Activated naive CD4-positive, alpha-beta T cell treated with anti-CD3 and anti-CD28 coated beads, Interleukin-2, amount 50 U/mL, for 24 hours (primary cell): ENCODE measurements around the gene ESPNL.

Source experiments
- H3K27ac Mint-ChIP-seq: one replicate; pipeline ENCODE4 v1.8.0; 2021; ENCODE audit warnings: mild to moderate bottlenecking, mixed read lengths
- H3K27me3 Mint-ChIP-seq: one replicate; pipeline ENCODE4 v1.8.0; 2021; ENCODE audit warnings: mixed read lengths
- H3K36me3 Mint-ChIP-seq: one replicate; pipeline ENCODE4 v1.8.0; 2021; ENCODE audit warnings: mixed read lengths
- H3K4me1 Mint-ChIP-seq: one replicate; pipeline ENCODE4 v1.8.0; 2021; ENCODE audit warnings: mixed read lengths
- H3K4me3 Mint-ChIP-seq: one replicate; pipeline ENCODE4 v1.8.0; 2021; ENCODE audit warnings: mild to moderate bottlenecking, mixed read lengths
- H3K9me3 Mint-ChIP-seq: one replicate; pipeline ENCODE4 v1.8.0; 2021; ENCODE audit warnings: mixed read lengths

Gene ESPNL

DNA sequence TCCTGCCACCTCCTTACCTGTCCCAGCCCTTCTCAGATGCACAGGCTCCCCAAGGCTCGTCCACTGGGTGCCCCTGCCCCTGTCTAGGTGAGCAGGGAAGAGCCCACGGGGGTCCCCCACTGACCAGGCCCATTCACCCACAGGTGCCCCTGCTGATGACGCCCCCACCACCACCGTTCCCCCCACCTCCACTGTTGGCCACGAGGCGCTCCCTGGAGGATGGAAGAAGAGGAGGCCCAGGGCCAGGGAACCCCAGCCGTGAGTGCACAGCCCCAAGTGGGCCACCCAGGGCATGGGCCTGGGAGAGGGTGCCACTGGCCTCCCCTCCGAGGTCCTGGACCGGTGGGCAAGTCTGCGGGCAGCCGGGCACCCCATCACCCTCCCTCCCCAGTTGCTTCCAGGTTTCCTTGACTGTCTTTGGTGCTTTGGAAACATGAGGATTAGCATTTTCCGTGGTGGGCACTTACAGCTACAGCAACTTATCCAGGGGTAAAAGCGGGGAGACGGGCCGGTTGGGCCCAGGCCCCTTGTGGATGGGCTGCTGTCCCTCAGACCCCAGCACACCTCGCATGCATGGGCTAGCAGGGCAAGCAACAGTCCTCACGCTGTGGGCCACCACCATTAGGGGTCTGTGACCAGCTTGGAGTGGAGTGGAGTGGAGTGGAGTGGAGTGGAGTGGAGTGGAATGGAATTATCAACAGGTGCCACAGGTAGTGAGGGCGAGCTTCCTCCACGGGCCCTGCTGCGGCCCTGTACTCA is 25.2 kb downstream of the ESPNL start:
- Mint-ChIP-seq H3K4me1 (no peaks in the 10 kb centered on the region), H3K27me3 (no peaks in the 10 kb centered on the region), H3K27ac (no peak overlapping the region), H3K9me3 (no peaks in the 10 kb centered on the region), H3K36me3 (no peaks in the 10 kb centered on the region), H3K4me3 (no peak overlapping the region)

DNA sequence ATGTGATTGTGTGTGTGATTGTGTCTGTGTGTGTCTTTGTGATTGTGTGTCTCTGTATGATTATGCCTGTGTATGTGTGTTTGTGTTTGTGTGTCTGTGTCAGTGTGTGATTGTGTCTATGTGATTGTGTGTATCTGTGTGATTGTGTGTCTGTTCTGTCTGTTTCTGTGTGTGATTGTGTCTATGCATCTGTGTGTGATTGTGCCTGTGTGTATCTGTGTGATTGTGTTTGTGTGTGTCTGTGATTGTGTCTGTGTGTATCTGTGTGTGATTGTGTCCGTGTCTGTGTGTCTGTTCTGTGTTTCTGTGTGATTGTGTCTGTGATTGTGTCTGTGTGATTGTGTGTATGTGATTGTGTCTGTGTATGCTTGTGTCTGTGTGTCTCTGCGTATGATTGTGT is 26.2 kb downstream of the ESPNL start:
- H3K4me1 Mint-ChIP-seq, result no peaks in the 10 kb centered on the region
- no peaks in the 10 kb centered on the region for H3K27me3 Mint-ChIP-seq
- no peaks in the 10 kb centered on the region for H3K36me3 Mint-ChIP-seq
- H3K4me3 Mint-ChIP-seq, result no peak overlapping the region
- H3K27ac Mint-ChIP-seq, result no peak overlapping the region
- no peaks in the 10 kb centered on the region for H3K9me3 Mint-ChIP-seq

DNA sequence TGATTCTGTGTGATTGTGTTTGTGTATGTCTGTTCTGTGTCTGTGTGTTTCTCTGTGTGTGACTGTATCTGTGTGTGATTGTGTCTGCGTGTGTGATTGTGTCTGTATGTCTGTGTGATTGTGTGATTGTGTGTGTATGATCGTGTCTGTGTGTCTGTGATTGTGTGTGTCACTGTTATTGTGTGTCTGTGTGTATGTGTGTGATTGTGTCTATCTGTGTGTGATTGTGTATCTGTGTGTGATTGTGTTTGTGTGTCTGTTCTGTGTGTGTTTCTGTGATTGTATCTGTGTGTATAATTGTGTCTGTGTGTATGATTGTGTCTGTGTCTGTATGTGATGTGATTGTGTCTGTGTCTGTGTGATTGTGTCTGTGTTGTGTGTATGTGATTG is 26.6 kb downstream of the ESPNL start:
- no peaks in the 10 kb centered on the region for H3K27me3 Mint-ChIP-seq
- H3K4me3 Mint-ChIP-seq, result no peak overlapping the region
- no peaks in the 10 kb centered on the region for H3K4me1 Mint-ChIP-seq
- H3K9me3 Mint-ChIP-seq, result no peaks in the 10 kb centered on the region
- no peaks in the 10 kb centered on the region for H3K36me3 Mint-ChIP-seq
- no peak overlapping the region for H3K27ac Mint-ChIP-seq

DNA sequence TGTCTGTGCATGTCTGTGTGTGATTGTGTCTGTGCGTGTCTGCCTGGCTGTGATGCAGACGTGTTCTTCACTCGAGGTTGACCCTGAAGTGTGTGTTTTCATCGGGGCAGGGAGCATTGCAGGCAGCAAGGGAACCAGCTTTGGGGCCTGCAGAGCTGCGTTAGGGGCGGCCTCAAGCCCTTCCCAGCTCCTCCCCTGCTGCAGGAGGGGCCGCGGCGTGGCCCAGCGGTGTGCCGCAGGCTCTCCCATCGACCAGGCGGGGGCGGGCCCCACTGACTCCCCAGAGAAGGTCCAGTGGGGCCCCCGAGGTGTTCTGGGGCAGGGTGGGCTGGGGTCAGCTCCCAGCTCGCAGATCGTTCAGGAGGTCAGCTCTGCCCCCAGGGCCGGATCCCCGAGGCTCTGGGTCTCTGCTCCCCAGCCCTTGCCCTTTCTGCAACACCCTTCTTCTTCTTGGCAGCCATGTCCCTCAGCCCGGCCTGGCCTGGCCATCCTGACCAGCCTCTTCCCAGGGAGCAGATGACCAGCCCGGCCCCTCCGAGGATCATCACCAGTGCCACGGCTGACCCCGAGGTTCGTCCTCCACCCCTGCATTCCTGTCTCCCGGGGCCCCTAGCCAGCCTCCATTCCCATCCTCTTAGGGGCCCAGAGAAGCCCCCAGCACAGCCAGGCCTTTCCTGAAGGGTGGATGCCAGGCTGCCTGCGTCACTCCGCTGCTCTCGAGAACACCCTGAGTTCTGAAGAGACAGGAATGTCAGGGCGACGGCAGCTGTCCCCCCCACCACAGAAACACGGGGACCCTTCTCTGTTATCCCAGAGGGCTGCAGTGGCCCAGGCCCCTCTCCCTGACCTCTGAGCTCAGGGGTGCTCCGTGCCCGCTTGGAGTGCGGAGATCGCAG is 27.3 kb downstream of the ESPNL start:
- no peak overlapping the region for H3K27ac Mint-ChIP-seq
- no peaks in the 10 kb centered on the region for H3K27me3 Mint-ChIP-seq
- no peaks in the 10 kb centered on the region for H3K36me3 Mint-ChIP-seq
- no peak overlapping the region for H3K4me3 Mint-ChIP-seq
- no peaks in the 10 kb centered on the region for H3K4me1 Mint-ChIP-seq
- H3K9me3 Mint-ChIP-seq, result no peaks in the 10 kb centered on the region

DNA sequence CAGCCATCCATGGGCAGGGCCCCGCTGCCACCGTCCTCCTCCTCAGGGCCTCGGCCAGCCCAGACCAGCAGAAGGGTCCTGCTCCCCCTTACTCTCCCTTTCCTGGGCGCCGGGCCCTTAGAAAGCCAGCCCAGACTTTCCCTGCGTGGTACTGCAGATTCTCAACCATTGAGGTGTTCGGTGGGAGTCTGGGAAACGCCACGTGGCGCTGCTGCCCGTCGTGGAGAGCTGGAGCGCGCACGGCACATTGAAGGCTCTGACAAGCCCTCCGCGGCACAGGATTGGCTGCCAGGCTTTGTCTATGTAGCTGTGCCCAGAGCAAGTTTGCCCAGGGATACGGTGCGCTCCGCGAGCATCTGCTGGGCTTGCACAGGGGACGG is 27.9 kb downstream of the ESPNL start:
- Mint-ChIP-seq H3K27ac (no peak overlapping the region), H3K27me3 (no peaks in the 10 kb centered on the region), H3K4me3 (no peak overlapping the region), H3K36me3 (no peaks in the 10 kb centered on the region), H3K4me1 (no peaks in the 10 kb centered on the region), H3K9me3 (no peaks in the 10 kb centered on the region)

DNA sequence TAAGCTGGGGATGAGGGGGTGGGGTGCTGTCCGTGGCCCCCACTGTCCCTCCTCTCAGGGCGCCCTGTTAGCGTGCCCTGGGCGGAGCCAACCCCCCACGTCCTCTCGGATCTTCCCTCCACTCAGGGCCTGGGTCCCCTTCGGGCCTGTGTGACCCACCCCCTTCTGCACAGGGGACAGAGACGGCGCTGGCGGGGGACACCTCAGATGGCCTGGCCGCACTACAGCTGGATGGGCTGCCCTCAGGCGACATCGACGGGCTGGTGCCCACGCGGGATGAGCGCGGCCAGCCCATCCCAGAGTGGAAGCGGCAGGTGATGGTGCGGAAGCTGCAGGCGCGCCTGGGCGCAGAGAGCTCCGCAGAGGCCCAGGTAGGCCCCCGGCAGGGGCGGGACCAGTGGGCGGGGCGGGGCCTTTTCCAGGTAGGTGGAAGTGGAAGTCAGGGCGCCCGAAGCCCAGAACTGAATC is 28.4 kb downstream of the ESPNL start:
- H3K4me3 Mint-ChIP-seq, result no peak overlapping the region
- no peak overlapping the region for H3K27ac Mint-ChIP-seq
- no peaks in the 10 kb centered on the region for H3K36me3 Mint-ChIP-seq
- H3K9me3 Mint-ChIP-seq, result no peaks in the 10 kb centered on the region
- no peaks in the 10 kb centered on the region for H3K27me3 Mint-ChIP-seq
- H3K4me1 Mint-ChIP-seq, result no peaks in the 10 kb centered on the region

DNA sequence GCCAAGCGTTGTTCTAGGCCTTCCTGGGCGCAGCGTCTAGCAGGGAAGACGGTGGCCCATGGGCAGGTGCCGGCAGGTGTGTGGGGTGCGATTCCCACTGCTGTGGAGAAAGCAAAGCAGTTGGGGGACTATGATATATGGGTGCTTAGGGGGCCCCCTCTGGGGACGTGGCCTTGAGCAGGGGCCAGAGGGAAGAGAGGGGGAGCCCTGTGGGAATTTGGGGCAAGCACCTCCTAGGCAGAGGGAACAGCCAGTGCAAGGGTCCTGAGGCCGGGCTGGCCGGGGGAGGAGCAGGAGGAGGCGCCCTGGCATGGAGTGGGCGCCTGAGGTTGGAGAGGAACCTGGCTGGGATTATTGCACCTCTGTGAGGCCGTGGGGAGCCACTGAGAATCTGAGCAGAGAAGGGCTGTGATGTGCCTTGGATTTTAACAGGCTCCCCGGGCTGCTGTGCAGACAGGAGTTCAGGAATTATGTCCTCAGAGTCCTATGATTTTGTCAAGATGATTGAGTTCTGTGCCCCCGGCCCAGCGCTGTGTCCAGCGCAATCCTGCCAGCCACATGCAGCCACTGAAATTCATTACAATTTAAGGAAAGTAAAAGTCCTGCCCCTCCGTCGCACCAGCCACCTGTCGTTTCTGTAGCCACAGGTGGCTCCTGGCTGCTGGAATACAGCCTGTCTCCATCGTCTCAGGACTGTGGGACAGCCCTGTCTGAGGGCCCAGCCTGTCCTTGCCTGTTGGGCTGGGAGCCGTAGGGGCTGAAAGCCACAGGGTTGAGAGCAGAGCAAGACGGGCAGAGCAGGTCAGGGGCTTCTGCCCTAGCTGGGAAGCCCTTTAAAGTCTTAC is 29.2 kb downstream of the ESPNL start:
- Mint-ChIP-seq H3K27ac (no peak overlapping the region), H3K4me3 (no peak overlapping the region), H3K4me1 (no peaks in the 10 kb centered on the region), H3K27me3 (no peaks in the 10 kb centered on the region), H3K9me3 (no peaks in the 10 kb centered on the region), H3K36me3 (no peaks in the 10 kb centered on the region)

DNA sequence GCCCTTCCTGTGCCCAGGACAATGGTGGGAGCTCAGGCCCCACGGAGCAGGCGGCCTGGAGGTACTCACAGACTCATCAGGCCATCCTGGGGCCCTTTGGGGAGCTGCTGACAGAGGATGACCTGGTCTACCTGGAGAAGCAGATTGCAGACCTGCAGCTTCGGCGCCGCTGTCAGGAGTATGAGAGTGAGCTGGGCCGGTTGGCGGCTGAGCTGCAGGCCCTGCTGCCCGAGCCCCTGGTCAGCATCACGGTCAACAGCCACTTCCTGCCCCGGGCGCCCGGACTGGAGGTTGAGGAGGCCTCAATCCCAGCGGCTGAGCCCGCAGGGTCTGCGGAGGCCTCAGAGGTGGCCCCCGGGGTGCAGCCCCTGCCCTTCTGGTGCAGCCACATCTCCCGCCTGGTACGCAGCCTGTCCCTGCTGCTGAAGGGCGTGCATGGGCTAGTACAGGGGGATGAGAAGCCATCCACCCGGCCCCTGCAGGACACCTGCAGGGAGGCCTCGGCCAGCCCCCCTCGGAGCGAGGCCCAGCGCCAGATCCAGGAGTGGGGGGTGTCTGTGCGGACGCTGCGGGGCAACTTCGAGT is 30.1 kb downstream of the ESPNL start:
- no peaks in the 10 kb centered on the region for H3K4me1 Mint-ChIP-seq
- no peak overlapping the region for H3K4me3 Mint-ChIP-seq
- H3K27me3 Mint-ChIP-seq, result no peaks in the 10 kb centered on the region
- no peaks in the 10 kb centered on the region for H3K36me3 Mint-ChIP-seq
- no peaks in the 10 kb centered on the region for H3K9me3 Mint-ChIP-seq
- no peak overlapping the region for H3K27ac Mint-ChIP-seq

DNA sequence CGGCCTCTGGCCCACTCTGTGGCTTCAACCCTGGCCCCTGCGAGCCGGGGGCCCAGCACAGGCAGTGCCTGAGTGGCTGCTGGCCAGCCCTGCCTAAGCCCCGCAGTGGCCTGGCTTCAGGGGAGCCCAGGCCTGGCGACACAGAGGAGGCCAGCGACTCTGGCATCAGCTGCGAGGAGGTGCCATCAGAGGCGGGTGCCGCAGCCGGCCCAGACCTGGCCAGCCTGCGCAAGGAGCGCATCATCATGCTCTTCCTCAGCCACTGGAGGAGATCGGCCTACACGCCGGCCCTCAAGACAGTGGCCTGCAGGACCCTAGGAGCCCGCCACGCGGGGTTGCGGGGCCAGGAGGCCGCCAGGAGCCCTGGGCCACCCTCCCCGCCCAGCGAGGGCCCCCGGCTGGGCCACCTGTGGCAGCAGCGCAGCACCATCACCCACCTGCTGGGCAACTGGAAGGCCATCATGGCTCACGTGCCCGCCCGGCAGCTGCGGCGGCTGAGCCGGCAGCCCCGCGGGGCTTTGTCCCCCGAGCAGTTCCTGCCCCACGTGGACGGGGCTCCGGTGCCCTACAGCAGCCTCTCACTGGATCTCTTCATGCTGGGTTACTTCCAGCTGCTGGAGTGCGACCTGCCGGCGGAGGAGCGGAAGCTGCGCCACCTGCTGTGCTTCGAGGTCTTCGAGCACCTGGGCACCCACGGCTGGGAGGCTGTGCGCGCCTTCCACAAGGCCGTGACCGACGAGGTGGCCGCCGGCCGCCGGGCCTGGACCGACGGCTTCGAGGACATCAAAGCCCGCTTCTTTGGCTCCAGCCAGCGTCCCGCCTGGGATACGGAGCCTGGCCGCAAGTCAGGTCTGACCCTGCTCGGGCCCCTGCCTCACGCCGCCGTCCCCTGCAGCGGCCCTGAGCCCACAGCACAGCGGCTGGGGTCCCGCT is 30.8 kb downstream of the ESPNL start:
- Mint-ChIP-seq H3K27ac (no peak overlapping the region), H3K4me3 (no peak overlapping the region), H3K27me3 (no peaks in the 10 kb centered on the region), H3K9me3 (no peaks in the 10 kb centered on the region), H3K36me3 (no peaks in the 10 kb centered on the region), H3K4me1 (no peaks in the 10 kb centered on the region)

DNA sequence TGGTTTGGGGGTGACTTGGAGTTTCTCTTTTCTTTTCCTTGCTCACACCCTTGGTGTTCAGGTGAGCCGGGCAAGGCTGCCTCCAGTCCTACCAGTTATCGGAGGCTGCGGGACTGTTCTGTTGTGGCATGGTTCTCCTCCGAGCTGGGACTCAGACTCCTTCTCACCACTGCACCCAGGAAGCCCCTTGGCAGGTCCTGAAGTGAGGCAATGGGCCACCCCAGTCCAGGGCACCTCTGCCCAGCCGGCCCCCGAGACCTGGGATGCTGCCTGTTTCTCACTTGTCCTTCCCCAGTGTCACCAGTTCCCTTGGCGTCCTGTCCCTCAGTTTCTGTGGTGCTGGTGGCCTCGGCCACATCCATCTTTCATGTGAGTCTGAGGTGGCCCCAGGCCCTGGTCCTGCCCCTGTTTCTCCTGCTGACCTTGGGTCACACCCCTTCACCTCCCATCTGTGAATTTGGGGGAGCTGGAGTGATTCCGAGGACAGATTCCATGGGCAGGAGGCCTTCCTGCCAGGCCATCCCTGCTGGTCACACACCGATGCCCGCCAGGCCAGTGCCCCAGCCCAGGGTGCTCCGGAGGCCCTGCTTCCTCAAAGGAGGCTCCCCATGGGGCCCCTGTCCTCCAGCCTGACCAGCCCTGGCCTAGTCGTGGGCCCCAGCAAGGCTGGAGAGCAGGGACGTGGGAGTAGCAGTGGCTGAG is 31.8 kb downstream of the ESPNL start:
- H3K27ac Mint-ChIP-seq, result no peak overlapping the region
- H3K36me3 Mint-ChIP-seq, result no peaks in the 10 kb centered on the region
- no peak overlapping the region for H3K4me3 Mint-ChIP-seq
- H3K9me3 Mint-ChIP-seq, result no peaks in the 10 kb centered on the region
- no peaks in the 10 kb centered on the region for H3K4me1 Mint-ChIP-seq
- no peaks in the 10 kb centered on the region for H3K27me3 Mint-ChIP-seq

DNA sequence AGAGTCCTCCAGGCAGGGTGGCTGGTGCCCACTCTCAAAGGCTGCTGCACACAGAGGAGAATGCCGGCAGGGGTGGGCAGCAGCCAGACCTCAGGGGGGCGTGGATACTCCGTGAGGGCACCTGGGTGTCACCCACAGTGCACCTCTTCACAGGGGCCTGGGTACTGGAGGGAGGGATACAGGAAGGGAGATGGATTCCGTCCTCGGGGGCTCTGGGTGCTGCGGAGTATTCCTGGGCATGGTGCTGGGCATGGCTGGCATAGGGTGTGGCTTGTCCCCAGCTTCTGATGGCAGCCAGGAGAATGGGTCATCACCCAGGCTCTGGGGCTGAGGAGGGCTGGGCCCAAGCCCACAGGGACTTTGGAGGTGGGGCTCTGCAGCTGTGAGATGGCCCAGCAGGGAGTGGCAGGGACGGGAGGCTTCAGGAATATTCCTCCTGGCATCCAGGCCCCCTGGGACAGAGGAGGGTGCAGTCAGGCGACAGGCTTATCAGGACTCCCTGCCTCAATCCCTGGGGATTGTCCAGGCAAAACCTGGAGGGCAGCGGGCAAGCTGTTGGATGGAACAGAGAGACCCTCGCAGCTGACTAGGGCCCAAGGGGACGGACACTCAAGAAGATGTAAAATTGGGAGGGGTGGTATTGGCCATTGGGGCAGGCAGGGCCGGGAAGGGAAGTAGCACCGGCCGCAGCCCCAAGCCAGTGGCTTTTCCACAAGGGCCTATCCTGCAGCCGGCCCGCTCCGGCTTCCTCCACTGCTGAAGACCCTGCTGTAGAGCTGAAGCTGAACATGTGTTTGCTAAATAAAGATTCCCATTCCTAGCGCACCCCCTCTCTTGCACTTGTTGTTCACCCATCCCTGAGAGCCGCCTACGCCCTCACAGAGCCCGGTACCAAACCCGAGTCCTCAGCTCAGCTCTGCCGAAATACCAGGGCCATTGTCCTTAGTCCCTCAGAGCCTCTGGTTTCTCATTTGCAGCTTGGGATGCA is 32.6 kb downstream of the ESPNL start:
- Mint-ChIP-seq H3K9me3 (no peaks in the 10 kb centered on the region), H3K4me1 (no peaks in the 10 kb centered on the region), H3K27me3 (no peaks in the 10 kb centered on the region), H3K27ac (no peak overlapping the region), H3K36me3 (no peaks in the 10 kb centered on the region), H3K4me3 (no peak overlapping the region)

DNA sequence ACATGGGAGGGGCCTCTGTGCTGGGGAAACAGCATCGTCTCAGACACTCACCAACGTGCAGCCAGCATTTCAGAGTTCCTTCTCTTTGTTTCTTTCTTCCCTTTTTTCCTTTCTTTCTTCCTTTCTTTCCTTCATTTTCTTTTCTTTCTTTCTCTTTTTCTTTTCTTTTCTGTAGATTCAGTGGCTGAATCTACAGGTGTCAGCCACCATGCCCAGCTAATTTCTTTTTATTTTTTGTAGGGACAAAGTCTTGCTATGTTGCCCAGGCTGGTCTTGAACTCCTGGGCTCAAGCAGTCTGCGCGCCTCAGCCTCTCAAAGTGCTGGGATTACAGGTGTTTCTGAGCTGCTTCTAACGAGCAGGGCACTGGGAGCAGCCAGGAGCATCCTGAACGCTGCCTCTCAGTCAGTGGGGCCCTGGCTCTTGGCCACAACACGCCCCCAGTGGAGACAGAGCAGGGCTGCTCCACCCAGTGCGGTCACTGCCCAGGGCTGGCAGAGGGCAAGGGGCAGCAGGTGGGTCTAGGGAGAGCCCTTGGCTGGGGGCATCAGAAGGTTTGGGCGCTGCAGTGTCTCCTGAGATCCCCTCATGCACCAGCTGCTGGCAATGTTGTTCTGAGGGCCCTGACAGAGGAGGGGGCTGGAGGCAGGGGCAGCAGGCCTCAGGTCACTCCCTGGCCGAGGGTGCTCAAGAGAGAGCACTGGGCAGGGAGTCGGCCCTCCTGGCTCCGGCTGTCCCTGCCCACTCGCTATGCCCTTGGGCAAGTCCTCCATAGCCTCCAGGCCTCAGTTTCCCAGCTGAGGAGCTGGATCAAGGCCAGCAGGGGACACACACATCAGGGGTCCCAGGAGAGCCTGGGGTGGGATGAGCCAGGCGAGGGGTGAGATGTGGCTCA is 33.6 kb downstream of the ESPNL start:
- no peak overlapping the region for H3K27ac Mint-ChIP-seq
- no peaks in the 10 kb centered on the region for H3K4me1 Mint-ChIP-seq

More for the DNA sequence above, 33.6 kb downstream of the ESPNL start:
- Mint-ChIP-seq H3K4me3 (no peak overlapping the region), H3K9me3 (no peaks in the 10 kb centered on the region), H3K27me3 (no peaks in the 10 kb centered on the region), H3K36me3 (no peaks in the 10 kb centered on the region)
